Astrocyte (in vitro differentiated cells and primary cell): Measurements from ENCODE around the gene GABRB1. TPM values are rescaled to one million over a fixed set of nuclear protein-coding genes. Genes with fewer than 3 reads are reported as not detected.

Source experiments
- DNase-seq: peaks from one replicate; pipeline ENCODE4 v3.0.0-alpha.2; 2010; ENCODE audit warnings: low read depth
- FAIRE-seq: peaks from 2 replicates; lab custom pipeline; 2011; peaks lifted over from hg19 to GRCh38; lab: Jason Lieb, UNC
- H2AFZ ChIP-seq: 2 replicates; pipeline ENCODE4 v1.6.0; 2012; ENCODE audit warnings: low read depth, low read length, inconsistent platforms
- H3K27ac ChIP-seq: 2 replicates; pipeline ENCODE4 v1.5.1; 2011; ENCODE audit warnings: low read depth, low read length, inconsistent platforms
- H3K27me3 ChIP-seq: 2 replicates; pipeline ENCODE4 v1.6.0; 2011; ENCODE audit warnings: low read length, inconsistent platforms; ENCODE audit not compliant: insufficient read depth
- H3K36me3 ChIP-seq: 2 replicates; pipeline ENCODE4 v1.5.1; 2011; ENCODE audit warnings: low read length, inconsistent platforms; ENCODE audit not compliant: insufficient read depth
- H3K4me1 ChIP-seq: 2 replicates; pipeline ENCODE4 v1.5.1; 2011; ENCODE audit warnings: low read length, inconsistent platforms; ENCODE audit not compliant: insufficient read depth
- H3K4me2 ChIP-seq: 2 replicates; pipeline ENCODE4 v1.6.0; 2012; ENCODE audit warnings: low read length, inconsistent platforms
- H3K4me3 ChIP-seq: 2 replicates; pipeline ENCODE4 v1.5.1; 2011; ENCODE audit warnings: low read depth, mild to moderate bottlenecking, low read length, inconsistent platforms; ENCODE audit not compliant: insufficient read depth
- H3K79me2 ChIP-seq: 2 replicates; pipeline ENCODE4 v1.6.0; 2012; ENCODE audit warnings: mild to moderate bottlenecking, low read length, inconsistent platforms; ENCODE audit not compliant: insufficient read depth
- H3K9ac ChIP-seq: 2 replicates; pipeline ENCODE4 v1.6.0; 2012; ENCODE audit warnings: mild to moderate bottlenecking, low read length, inconsistent platforms
- H3K9me3 ChIP-seq: 2 replicates; pipeline ENCODE4 v1.5.1; 2012; ENCODE audit warnings: low read depth, mild to moderate bottlenecking, low read length, inconsistent platforms; ENCODE audit not compliant: insufficient read depth
- H4K20me1 ChIP-seq: 2 replicates; pipeline ENCODE4 v1.6.0; 2012; ENCODE audit warnings: low read length, inconsistent platforms; ENCODE audit not compliant: insufficient read depth
- H3K27ac Mint-ChIP-seq: one replicate; pipeline ENCODE4 v1.8.0; 2021; ENCODE audit warnings: mild to moderate bottlenecking, mixed read lengths; ENCODE audit not compliant: unreplicated experiment
- H3K27me3 Mint-ChIP-seq: one replicate; pipeline ENCODE4 v1.8.0; 2021; ENCODE audit warnings: low read depth, mixed read lengths; ENCODE audit not compliant: unreplicated experiment
- H3K36me3 Mint-ChIP-seq: one replicate; pipeline ENCODE4 v1.8.0; 2021; ENCODE audit warnings: low read depth, mixed read lengths; ENCODE audit not compliant: unreplicated experiment
- H3K4me1 Mint-ChIP-seq: one replicate; pipeline ENCODE4 v1.8.0; 2021; ENCODE audit warnings: low read depth, mixed read lengths; ENCODE audit not compliant: unreplicated experiment
- H3K4me3 Mint-ChIP-seq: one replicate; pipeline ENCODE4 v1.8.0; 2021; ENCODE audit warnings: mild to moderate bottlenecking, moderate library complexity, mixed read lengths; ENCODE audit not compliant: unreplicated experiment
- H3K9me3 Mint-ChIP-seq: one replicate; pipeline ENCODE4 v1.8.0; 2021; ENCODE audit warnings: mild to moderate bottlenecking, mixed read lengths; ENCODE audit not compliant: unreplicated experiment
- EZH2 ChIP-seq: IDR thresholded peaks from 2 replicates; pipeline ENCODE4 v1.6.1; 2012; ENCODE audit warnings: mild to moderate bottlenecking, low read length, inconsistent platforms; ENCODE audit not compliant: insufficient read depth
- total RNA-seq: library from RNA; stranded (reverse); gene quantifications from 2 replicates; pipeline ENCODE4 v1.2.1, GENCODE V29; 2021
- TF ChIP-seq, protein P1 (sequence below): IDR thresholded peaks from 2 replicates; pipeline ENCODE4 v1.5.1; 2011; ENCODE audit warnings: low read depth, mild to moderate bottlenecking, inconsistent platforms, low read length, moderate library complexity; ENCODE audit not compliant: insufficient read depth

Gene GABRB1
- total RNA-seq, 1 donor from 2014 or later, result not detected

- FAIRE-seq, result no peak
- H3K9me3 ChIP-seq, result no peaks in the 10 kb centered on the region
Measured at GRCh38 chr4:47473141-47473750, 441.9 kb downstream of the GABRB1 start.

DNA sequence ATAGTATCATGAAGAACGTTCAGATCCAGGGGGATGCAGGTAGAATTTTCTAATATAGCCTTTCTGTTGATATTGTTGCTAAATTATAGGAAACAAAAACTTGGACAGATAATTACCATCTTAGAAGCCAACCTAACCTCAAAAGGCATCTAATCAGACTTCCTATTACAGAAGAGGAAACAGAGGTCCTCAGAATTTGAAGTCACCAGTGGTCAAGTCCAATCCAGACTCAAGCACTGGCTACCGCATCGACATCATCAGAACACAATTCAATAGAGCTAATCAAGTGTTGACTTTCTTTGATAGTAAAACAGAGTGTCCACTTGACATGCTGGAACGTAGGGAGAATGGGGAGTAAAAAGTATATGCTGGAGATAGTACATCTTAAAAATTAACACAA lies 443.4 kb downstream of the GABRB1 start:
- no peak overlapping the region for H3K4me2 ChIP-seq
- H3K9me3 ChIP-seq, result no peaks in the 10 kb centered on the region
- Mint-ChIP-seq H3K4me1 (peaks cover 19% of the 10 kb centered on the region), H3K36me3 (no peaks in the 10 kb centered on the region), H3K9me3 (no peaks in the 10 kb centered on the region), H3K4me3 (no peak overlapping the region), H3K27me3 (no peaks in the 10 kb centered on the region), H3K27ac (no peak overlapping the region)
- H3K27me3 ChIP-seq, result no peaks in the 10 kb centered on the region
- no peaks in the 10 kb centered on the region for H4K20me1 ChIP-seq
- H2AFZ ChIP-seq, result no peak overlapping the region
- no peak overlapping the region for H3K9ac ChIP-seq
- no peaks in the 10 kb centered on the region for H3K36me3 ChIP-seq
- DNase-seq (no peak), FAIRE-seq (no peak)
- no peak for TF ChIP-seq EZH2
- TF ChIP-seq, protein P1, sequence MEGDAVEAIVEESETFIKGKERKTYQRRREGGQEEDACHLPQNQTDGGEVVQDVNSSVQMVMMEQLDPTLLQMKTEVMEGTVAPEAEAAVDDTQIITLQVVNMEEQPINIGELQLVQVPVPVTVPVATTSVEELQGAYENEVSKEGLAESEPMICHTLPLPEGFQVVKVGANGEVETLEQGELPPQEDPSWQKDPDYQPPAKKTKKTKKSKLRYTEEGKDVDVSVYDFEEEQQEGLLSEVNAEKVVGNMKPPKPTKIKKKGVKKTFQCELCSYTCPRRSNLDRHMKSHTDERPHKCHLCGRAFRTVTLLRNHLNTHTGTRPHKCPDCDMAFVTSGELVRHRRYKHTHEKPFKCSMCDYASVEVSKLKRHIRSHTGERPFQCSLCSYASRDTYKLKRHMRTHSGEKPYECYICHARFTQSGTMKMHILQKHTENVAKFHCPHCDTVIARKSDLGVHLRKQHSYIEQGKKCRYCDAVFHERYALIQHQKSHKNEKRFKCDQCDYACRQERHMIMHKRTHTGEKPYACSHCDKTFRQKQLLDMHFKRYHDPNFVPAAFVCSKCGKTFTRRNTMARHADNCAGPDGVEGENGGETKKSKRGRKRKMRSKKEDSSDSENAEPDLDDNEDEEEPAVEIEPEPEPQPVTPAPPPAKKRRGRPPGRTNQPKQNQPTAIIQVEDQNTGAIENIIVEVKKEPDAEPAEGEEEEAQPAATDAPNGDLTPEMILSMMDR, result no peak
- H3K4me3 ChIP-seq, result no peak overlapping the region
- H3K79me2 ChIP-seq, result no peaks in the 10 kb centered on the region
- no peak overlapping the region for H3K27ac ChIP-seq
- no peaks in the 10 kb centered on the region for H3K4me1 ChIP-seq

More at GRCh38 chr4:47473141-47473750, 441.9 kb downstream of the GABRB1 start:
- no peaks in the 10 kb centered on the region for H3K79me2 ChIP-seq
- no peak overlapping the region for H2AFZ ChIP-seq
- Mint-ChIP-seq H3K4me1 (peaks cover 27% of the 10 kb centered on the region), H3K27ac (no peak overlapping the region), H3K4me3 (no peak overlapping the region), H3K9me3 (no peaks in the 10 kb centered on the region), H3K36me3 (no peaks in the 10 kb centered on the region), H3K27me3 (no peaks in the 10 kb centered on the region)
- H4K20me1 ChIP-seq, result no peaks in the 10 kb centered on the region
- no peak overlapping the region for H3K4me3 ChIP-seq
- no peaks in the 10 kb centered on the region for H3K27me3 ChIP-seq
- DNase-seq, result no peak
- no peak overlapping the region for H3K9ac ChIP-seq
- no peak overlapping the region for H3K27ac ChIP-seq
- no peak overlapping the region for H3K4me2 ChIP-seq
- H3K4me1 ChIP-seq, result peaks cover 10% of the 10 kb centered on the region
- TF ChIP-seq, protein P1, result no peak
- TF ChIP-seq EZH2, result no peak
- no peaks in the 10 kb centered on the region for H3K36me3 ChIP-seq

- no peak overlapping the region for H3K4me2 ChIP-seq
- H3K9me3 ChIP-seq, result no peaks in the 10 kb centered on the region
- no peaks in the 10 kb centered on the region for H3K27me3 ChIP-seq
- no peak overlapping the region for H3K27ac Mint-ChIP-seq
- H3K79me2 ChIP-seq, result no peaks in the 10 kb centered on the region
- no peaks in the 10 kb centered on the region for H3K4me1 ChIP-seq
- no peaks in the 10 kb centered on the region for H4K20me1 ChIP-seq
- FAIRE-seq, result no peak
- H3K27me3 Mint-ChIP-seq, result no peaks in the 10 kb centered on the region
- DNase-seq, result no peak
- TF ChIP-seq, protein P1, result no peak
- TF ChIP-seq EZH2, result no peak
- H3K4me1 Mint-ChIP-seq, result peaks cover 18% of the 10 kb centered on the region
- H3K4me3 Mint-ChIP-seq, result no peak overlapping the region
- H3K4me3 ChIP-seq, result no peak overlapping the region
- no peak overlapping the region for H3K9ac ChIP-seq
- H3K9me3 Mint-ChIP-seq, result no peaks in the 10 kb centered on the region
- no peak overlapping the region for H3K27ac ChIP-seq
- no peaks in the 10 kb centered on the region for H3K36me3 Mint-ChIP-seq
- no peaks in the 10 kb centered on the region for H3K36me3 ChIP-seq
- H2AFZ ChIP-seq, result no peak overlapping the region
Measured at GRCh38 chr4:47475411-47475810, 444.0 kb downstream of the GABRB1 start.
